Activated CD8-positive, alpha-beta memory T cell treated with anti-CD3 and anti-CD28 coated beads, Interleukin-2, amount 50 U/mL, for 4 hours (primary cell): ENCODE results near the gene PGF.
A peak's percentile ranks its signal among the peaks of the same experiment; 100 is the strongest.

Source experiments
- DNase-seq: peaks from one replicate; pipeline ENCODE4 v3.0.0-alpha.2; 2020

Gene PGF

DNA sequence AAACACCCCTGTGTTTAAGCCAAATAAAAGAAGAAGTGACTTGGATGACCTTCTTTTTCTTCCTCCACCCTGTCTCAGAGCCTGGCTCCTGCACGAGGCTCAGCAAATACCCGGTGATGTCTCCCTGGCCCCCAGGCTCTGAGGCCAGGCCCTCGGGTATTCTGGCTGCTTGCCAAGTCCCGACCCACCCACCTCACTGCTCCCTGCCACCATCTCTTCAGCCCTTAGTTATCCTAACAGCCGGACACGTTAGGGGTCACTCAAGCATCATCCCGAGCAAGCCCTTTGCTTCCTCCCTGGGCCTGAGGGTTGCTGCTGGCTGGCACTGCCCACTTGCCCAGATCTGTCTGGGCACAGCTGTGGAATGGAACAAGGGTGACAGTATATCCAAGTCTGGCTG is 39.6 kb downstream of the PGF start:
- no peak for DNase-seq

DNA sequence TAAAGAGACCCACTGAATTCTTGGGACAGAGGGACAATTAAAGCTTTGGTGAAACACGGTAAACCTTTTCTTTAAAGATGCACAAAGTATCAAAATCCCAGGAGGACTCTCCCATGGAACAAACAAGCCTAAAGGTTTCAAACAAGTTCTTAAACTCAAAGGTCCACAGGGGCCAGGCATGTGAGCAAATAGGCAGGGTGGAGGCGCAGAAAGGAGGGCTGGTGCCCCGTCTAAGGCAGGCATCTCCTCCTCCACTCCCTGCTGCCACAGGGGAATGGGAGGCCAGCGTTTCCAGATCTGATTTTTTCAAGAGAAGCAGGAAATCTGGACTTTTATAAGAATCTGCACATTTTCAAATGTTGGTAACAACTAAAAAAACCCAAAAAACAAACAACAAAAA is 40.0 kb downstream of the PGF start:
- DNase-seq: no peak

DNA sequence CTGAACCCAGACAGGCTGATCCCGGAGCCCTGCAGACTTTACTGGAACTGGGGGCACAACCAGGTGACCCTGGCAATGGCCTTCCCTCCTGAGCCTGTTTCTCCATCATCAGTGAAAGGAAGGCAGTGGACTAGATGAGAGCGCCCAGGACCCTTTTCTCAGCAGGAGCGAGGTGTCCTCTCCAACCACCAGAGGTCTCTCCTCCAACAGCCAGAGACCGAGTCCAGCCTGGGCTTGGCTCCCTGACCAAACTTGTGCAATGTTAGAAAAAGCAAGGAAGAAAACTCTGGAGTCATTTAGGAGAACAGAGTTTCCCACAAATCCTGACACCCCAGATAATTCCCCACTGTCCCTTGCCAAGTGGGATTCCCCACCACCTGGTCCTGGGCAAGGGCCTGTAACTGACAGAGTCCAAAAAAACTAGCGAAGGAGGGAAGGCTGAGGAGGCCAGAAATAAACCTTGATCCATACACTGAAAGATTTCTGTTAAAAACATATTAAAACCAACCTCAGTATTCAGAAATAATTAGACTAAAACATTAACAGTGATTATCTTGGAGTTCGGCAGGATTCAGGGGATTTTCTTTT is 41.3 kb downstream of the PGF start:
- DNase-seq: no peak

DNA sequence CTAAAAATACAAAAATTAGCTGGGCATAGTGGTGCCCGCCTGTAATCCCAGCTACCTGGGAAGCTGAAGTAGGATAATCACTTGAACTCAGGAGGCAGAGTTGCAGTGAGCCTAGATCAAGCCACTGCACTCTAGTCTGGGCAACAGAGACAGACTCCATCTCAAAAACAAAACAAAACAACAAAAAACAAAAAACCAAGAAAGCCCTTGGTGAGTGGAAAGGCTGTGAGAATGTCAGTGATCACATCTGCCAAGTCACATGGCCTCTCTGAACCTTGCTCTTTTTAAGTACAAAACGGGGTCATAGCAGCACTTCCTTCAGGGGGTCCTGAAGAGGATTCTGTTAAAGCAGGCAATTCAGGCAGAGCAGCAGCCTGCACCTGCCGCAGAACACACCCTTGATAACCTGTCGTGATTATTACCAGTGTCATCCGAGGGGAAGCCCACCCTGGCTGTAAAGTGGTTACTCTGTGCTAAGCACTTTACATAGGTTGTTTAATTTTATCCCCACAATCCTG is 41.9 kb downstream of the PGF start:
- DNase-seq: no peak

DNA sequence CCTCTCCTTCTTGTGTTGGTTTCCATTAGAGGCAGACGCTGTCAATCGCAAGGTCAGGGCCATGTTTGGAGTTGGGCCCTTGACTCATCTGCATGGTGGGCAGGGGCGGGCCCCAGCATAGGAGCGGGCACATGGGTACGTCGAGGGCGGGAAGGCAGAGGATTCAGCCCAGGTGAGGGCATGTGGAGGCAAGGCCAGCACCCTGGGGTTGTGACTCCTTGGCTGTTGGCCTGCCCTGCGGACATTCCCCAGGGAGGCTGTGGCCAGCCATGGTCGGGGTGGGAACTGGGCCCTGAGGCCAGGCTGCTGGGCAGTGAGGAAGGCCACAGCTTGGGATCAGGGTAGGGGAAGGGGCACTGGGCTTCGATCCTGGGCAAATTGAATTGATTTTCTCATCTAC is 42.6 kb downstream of the PGF start:
- no peak for DNase-seq

DNA sequence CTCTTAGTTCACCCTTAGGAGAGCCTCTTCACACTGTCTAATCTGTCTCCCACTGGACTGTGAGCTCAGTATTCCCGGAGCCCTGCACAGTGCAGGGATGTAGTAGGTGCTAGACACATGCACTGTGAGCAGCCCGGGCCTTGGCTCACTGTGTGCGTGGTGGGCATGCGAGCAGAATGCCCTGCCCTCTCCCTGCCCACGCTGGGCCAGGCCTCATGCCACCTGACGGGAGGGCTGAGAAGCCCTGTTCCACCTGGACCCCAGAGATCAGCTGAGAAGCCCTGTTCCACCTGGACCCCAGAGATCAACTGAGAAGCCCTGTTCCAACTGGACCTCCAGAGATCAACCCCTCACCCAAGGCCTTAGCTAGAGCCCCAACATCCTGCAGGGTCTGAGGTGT is 43.3 kb downstream of the PGF start:
- no peak for DNase-seq

DNA sequence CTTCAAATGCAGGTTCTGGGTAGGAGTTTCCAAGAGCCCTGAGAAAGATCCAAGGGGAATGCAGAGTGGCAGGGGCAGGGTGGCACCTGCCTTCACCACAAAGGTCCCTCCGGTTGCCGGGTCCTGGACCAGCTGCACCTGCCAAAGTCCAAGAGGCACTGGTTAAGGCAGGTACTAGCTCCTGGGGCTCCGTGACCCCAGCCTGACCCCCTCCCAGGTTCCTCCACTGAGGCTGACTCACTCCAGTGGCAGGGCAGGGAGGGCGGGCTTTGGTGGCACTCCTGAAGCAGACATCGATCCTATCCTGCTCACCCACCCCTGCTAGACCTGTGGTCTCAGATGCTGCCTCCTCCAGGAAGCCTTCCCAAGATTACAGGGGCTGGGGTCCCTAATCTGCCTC is 43.7 kb downstream of the PGF start:
- DNase-seq: no peak

DNA sequence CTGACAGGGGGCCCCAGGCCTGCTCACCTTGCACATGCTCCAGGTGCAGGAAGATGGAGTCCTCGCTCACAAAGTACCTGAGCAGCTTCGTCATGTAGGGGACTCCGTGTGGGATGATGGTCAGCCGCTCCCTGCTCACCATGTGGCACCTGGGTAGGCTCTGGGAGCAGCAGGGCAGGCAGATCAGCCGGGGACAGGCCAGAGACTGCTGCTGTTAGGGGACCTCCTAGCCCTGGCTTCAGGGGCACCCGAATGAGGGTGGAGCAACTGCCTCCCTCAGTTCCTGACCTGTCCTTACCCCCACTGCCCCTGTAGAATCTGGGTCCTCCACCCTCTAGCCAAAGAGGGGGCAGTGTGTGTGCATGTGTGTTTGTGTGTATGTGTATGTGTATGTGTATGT is 44.2 kb downstream of the PGF start:
- DNase-seq: no peak

DNA sequence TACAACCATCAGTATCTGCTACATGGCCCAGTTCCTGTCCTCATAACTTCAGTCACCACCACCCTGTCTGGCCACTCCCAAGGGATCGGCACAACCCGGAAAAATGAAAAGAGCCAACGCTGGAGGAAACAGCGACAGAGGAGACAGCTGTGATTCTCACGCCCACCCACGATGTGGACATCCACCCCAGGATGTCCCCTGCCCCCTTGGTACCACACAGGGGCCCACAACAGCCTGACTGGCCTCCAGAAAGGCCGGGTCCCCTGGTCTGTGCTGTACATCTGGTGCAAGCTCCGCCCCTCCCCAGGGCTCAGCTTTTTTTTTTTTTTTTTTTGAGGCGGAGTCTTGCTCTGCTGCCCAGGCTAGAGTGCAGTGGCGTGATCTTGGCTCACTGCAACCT is 44.8 kb downstream of the PGF start:
- no peak for DNase-seq

DNA sequence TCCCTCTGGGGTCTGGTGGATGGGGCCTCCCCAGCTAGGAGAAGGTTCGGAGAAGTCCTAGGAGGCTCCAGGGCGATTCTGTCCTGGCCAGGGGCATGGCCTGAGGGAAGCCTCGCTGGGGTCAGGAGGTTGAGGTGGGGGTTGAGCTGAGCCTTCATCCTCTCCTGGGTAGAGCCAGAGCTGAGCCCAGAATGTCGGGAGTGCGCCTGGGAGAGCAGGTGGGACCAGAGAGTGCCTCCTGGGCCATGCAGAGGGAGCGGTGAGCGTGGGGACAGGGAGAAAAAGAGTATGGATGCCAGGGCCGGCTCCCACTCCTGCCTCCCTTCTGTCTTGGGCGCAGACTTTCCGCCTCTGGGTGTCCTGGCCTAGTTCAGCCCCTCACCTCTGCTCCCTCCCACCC is 45.5 kb downstream of the PGF start:
- DNase-seq: no peak

DNA sequence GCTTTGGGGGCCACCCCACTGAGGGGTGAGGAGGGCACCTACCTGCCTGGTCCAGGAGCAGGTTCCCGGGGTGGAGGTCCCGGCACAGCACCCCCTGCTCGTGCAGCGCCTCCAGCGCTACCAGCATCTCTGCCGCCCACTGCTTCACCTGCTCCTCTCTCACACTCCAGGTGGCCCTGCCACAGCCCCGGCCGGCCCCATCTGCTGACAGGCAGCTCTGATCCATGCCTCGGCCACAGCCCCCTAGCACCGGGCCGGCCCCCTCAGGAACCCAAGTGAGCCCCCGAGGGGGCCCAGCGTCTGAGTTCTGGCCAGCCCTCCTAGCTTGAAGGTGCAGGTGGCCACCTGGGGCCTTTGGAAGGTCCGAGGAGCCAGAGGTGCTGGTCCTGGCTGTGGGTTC is 45.9 kb downstream of the PGF start:
- no peak for DNase-seq

DNA sequence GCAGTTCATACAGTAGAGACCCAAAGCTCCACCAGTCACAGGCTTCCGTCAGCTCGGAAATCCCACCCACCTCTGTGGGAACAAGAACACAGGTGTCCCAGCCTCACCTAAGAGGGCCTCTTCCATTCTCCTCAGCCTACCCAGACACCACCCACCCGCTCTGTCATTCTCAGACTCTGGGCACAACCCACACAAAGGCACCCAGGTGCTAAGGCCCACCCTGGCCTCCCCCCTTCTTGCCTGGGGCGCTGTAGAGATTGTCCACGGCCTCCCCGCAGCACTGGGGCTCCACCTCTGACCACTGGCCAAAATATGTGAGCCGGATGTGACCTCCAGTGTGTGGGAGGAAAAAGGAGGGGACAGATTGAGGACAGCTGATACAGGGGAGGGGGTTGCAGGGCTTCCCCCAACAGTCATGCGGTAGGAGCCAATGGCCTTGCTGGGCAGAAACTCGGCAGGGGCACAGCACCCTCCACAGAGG is 46.5 kb downstream of the PGF start:
- no peak for DNase-seq

DNA sequence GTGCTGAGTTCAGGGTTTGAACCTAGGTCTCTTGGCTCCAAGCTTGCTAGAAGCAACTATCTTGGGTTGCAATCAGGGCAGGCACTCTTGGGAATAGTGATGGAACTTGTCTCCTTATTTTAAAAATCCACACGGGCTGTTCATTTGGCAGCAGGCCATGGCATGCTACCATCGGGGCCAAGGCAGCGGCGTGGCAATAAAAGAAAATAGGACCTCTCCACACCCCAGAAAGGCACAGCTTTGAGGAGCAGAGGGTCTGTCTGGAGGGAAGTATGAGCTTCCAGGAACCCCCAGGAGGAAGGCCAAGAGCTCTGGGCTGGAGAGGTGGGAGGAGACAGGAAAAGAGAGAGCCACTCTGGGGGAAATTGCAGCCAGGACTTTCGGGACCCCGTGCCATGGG is 47.7 kb downstream of the PGF start:
- no peak for DNase-seq

DNA sequence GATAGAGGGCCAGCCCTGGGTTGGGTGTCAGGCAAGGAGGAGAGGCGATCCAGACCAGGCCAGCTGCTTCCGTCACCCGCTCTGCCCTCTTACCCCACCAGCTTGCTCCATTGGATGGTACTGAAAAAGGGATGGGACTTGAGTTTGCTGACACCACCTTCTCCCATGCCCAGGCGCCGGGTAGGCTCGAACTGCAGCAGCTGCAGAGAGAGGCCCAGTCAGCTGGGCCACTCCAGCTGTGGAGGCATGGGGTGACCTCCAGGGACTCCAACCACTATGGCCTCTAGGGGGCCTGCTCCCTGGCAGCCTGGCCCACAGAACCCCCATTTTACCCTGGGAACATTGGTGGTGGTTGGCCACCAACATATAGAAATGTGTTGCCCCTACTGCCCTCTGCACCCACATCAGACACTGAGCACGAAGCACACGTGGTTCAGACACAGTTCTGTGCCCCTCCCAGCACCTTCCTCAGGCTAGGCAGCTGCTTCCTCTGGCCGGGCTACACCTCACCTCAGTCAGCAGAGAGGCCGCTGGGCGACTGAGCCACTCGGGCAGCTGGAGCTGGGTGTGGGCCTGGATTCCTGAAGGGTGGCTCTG is 48.4 kb downstream of the PGF start:
- no peak for DNase-seq

DNA sequence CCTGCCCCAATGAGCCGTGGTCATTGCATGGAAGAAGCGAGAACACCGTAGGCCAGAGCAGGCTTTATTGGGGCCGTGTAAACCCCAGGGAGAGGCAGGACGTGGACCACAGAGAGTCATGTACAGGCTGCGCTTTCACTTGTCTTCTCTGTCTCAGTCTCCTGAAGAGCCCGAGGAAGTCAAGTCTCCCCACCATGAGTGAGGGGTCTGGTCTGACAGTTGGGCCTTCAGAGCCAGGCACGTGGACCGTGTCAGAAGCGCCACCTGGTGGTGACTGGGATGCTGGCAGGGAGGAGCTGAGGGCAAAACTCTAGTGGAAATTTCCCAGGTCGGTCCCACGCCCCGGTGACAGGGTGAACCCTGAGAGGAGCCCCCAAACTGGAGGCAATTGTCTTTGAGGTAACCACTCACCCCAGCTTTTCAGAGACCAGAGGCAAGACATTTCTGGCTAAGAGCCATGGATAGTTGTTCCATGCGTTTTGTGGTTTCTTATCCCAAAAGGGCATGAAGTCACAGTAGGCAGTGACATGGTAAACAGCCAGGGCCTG is 49.7 kb downstream of the PGF start:
- DNase-seq: peak; percentile 85

DNA sequence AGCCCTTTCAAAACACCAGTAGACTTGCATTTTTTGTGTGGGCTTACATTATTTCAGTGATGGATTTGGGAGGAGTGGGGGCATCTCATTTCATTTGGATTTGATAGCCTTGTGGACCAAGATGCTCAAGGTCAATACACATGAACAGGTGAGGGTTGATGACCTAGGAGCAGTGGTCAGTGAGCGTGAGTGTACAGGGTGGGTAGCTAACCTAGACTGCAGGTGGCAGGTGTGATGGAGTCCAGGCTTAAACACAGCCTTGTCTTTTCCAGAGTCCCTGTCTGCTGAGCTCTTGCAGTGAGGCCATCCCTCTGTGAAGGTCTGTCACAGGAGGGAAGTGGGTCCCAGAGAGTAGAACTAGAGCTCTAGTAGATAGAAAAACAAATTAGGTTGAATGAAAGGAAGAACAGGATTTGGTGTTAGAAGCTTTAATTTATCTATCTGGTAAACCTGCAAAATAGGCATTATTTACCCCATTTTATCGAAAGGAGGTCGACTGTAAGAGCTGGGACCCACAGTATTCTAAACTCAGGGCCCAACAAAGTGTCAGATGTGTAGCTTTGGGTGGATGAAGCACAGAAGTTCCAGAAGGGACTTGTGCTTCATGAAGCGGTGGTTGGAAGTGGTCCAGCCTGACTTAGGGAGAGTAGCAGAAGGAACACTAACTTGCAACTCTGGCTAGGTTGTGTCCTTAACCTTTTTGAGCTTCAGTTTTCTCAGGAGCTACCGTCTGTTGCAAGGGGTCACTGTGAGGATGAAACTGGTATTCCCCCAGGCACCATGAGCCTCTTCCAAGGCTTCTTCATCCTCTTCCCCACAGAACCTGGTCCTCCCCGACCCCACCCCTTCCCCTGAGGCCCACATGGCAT is 50.5 kb downstream of the PGF start:
- no peak for DNase-seq

DNA sequence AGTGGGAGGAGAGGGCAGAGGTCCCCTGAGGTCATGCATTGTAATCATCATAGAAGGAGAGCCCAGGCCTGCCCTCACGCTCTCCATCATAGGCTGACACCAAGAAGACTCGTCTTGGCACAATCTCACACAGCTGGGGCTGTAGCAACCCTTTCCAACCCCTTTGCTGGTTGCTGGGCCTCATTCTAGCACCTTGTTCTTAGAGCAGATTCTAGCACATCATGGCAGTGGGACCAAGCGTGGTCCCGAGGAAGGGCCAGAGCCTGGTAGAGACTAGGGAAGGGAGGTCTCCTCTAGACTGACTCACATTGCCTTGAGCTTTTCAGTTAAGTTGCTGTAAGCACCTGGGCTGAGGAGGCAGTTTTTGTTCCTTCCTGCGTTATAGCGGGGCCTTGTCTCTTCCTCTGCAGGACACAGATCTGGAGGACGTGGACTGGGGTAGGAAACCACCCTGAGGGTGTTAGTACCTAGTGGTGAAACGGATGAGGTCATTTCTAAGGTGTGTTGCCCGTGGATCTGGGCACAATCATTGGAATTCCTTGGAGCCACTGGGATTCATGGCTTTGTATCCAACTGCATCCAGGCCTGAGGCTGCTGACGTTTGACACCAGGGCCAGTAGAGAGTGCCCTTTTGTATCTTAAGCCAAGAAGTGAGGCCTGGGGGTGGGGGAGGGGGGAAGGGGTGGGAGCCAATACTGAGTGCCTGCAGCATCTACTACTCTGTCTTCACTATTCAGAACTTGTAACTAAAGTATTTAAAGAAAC is 52.3 kb downstream of the PGF start:
- no peak for DNase-seq

DNA sequence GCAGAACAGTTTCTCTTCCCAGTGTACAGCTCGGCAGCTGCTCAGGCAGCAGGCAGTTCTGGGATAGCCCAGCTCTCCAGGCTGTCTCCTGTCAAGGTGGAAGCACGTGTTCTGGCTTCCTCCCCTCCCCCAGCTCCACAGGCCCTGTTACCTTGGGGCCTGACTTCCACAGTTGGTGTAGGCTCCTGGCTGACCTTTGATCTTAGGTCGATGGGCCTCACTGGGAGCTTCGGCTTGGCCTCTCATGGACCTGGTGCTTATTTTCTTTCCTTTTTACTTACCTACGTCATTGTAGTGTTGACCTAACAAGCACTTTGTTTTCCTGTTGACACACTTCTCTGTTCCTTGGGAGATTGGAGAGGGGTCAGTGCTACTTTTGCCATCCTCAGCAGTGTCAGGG is 56.7 kb downstream of the PGF start:
- DNase-seq: no peak

DNA sequence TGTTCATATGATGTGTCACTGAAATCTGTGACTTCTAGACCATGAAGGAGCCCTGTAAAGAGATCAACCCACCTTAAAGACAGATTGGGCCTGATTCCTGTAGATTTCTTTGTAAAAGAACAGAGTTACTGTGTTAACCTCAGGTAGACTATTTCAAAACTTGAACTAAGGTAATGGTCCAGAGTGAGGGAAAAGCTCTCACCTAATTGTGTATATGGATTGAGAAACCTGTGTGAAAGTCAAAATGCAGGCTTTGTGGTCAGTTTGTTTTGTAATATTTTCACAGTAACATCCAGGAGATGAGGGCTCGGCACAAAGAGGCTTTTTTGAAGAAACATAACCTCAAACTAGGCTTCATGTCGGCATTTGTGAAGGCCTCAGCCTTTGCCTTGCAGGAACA is 57.3 kb downstream of the PGF start:
- DNase-seq: no peak

DNA sequence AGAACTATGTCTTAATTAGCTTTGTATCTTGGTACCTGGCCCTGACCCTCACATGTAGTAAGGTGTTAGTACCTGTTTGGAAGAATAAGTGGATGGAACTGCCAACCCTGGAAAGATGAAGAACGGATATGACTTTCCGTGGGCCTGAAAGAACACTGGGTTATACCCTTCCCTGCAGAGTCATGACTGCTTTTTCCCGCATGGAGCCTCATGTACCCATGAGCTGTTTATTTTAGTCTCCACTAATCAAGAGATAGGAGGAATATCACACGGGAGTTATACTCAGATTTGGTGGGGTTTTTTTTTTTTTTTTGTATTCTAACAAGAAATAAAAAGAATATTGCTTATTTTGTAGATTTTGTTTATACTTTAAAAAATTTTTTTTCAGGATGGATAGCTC is 57.8 kb downstream of the PGF start:
- DNase-seq: no peak

DNA sequence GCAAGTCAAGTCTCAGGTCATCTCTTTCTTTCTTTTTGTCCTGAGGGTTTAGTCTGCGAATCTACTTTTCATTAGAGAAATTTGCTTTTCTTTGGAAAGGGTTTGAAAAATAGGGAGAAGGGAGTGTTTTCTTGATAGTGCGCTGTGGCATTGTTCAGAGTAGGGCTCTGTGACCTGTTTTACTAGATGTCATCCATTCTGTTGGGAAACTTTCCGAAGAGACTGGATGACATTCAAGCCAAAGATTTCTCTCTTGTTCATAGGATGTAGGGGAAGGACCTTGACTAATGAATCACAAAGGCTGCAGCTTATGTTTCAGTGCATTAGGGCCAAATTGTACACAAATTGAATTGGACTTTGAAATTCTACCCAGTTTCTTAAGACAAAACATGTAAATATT is 59.0 kb downstream of the PGF start:
- no peak for DNase-seq

DNA sequence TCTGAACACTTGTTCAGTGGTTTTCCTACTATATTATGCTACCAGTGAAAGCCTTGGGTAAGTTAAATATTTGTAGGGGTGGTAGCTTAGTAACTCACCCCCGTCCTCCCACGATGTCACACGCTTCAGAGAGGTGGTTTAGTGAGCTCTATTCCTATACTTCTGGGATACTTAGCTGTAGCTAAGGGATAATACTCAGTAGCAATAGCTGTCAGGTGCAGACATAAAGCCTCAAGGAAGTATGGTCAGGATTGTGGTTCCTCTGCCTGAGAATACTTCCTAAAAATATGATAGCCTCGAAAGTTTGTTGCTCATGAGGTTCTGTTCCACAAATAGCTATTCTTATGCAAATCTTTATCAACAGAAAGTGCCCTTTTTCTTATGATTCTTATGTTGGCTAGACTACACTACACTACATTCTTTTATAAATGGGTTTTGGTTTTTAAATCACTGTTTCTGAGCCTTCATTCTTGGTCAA is 61.7 kb downstream of the PGF start:
- no peak for DNase-seq

DNA sequence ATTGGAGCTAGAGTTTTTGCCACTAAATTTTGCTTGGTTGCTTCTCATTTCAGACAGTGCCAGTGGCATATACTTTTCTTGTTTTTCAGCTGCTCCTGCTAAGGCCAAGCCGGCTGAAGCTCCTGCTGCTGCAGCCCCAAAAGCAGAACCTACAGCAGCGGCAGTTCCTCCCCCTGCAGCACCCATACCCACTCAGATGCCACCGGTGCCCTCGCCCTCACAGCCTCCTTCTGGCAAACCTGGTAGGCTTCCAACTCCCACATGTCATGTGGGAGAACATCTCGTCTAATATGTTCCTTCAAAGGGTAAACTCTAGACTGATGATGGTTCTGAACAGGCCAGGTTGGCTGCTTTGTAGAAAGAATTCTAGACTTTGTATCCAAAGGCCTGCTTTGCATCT is 62.7 kb downstream of the PGF start:
- DNase-seq: no peak
